ENCODE measurements around the gene TSPY10.
"Not testable (repeated sequence)": the region's sequence is repeated elsewhere in the genome, so short reads cannot be mapped to it uniquely, and the experiment has no call there.

Gene TSPY10

GRCh38 chrY:9527580-9527979 is at the start of gene TSPY10:
Gene TSPY10, plus strand, starts transcription at chrY:9527880. Its CDS starts 46 bp downstream, at chrY:9527926.
- not testable (repeated sequence) for DNase-seq (ENCODE audit: extremely low read depth, insufficient read length)

GRCh38 chrY:9486967-9487366 is 40.7 kb upstream of the TSPY10 start, which contains the start of gene TSPY9:
Gene TSPY9, plus strand, starts transcription at chrY:9487267. Its CDS starts 46 bp downstream, at chrY:9487313.
- not testable (repeated sequence) for DNase-seq (ENCODE audit: extremely low read depth, insufficient read length); H3K27me3 ChIP-seq (replicated peaks; ENCODE audit: control insufficient read depth, insufficient read depth, low read length); H3K36me3 ChIP-seq (ENCODE audit: control insufficient read depth, insufficient read depth, low read length); H3K4me3 ChIP-seq (replicated peaks; ENCODE audit: low read depth, low read length)

More at GRCh38 chrY:9527580-9527979, at the start of gene TSPY10:
- H3K36me3 ChIP-seq (ENCODE audit: control insufficient read depth, insufficient read depth, low read length); H3K4me3 ChIP-seq (replicated peaks; ENCODE audit: low read depth, low read length); H3K27me3 ChIP-seq (replicated peaks; ENCODE audit: control insufficient read depth, insufficient read depth, low read length): not testable (repeated sequence)

GRCh38 chrY:9504396-9504795 is 23.3 kb upstream of the TSPY10 start:
- not testable (repeated sequence) for H3K4me3 ChIP-seq (replicated peaks; ENCODE audit: low read depth, low read length); H3K36me3 ChIP-seq (ENCODE audit: control insufficient read depth, insufficient read depth, low read length); DNase-seq (ENCODE audit: extremely low read depth, insufficient read length); H3K27me3 ChIP-seq (replicated peaks; ENCODE audit: control insufficient read depth, insufficient read depth, low read length)

GRCh38 chrY:9516287-9516686 is 11.4 kb upstream of the TSPY10 start:
- H3K27me3 ChIP-seq (replicated peaks; ENCODE audit: control insufficient read depth, insufficient read depth, low read length); H3K4me3 ChIP-seq (replicated peaks; ENCODE audit: low read depth, low read length); DNase-seq (ENCODE audit: extremely low read depth, insufficient read length); H3K36me3 ChIP-seq (ENCODE audit: control insufficient read depth, insufficient read depth, low read length): not testable (repeated sequence)

All from GM06990 (cell line).